ENCODE data around the gene ATRIP. TPM values are rescaled to one million over a fixed set of nuclear protein-coding genes. Genes with fewer than 3 reads are reported as not detected.

ATRIP gene
- total and polyA plus RNA-seq, 12 donors = 2.2 to 5.4 (median 3.8) TPM

DNA sequence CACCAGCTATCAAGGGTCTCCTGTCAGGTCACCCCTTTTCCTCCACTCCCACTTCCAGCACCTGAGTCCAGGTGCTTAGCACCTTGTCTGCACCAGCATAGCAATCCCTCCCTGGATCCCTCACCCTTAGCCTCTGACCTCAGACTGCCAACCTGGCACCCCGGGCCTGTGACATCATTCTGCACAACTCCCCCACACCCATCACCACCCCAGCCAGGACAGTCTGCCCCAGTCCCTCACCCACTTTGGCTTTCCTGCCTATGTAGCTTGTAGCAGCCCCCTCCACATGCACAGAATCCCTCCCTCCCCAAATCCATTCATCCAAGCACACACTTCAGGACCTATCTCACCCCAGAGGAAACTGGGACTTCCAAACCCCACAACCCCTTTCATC, 15.8 kb upstream of the ATRIP start:
- Histone ChIP-seq H3K4me1 (peaks cover 21 to 45% (median 40%) of the 10 kb centered on the region in 9 donors), H3K9me3 (no peaks in the 10 kb centered on the region), H3K27me3 (peaks cover 0 to 10% (median 0%) of the 10 kb centered on the region in 7 donors), H3K36me3 (peaks cover 0 to 32% (median 10%) of the 10 kb centered on the region in 9 donors), H3K27ac (no peak overlapping the region), H3K4me3 (no peak overlapping the region)
- DNase-seq (no peak), ATAC-seq (no peak)
- 83 to 100% methylated on average over 1 of the region's 1 CpG for WGBS, 2 donors
- intact Hi-C loops (cut with DNase I) = loop anchor here in 2 of 10 donors (5.0 to 10.0 kb wide), 2 partner anchors 158 to 236 kb away; no protein-coding TSS in a partner anchor
- TF ChIP-seq, protein P1, sequence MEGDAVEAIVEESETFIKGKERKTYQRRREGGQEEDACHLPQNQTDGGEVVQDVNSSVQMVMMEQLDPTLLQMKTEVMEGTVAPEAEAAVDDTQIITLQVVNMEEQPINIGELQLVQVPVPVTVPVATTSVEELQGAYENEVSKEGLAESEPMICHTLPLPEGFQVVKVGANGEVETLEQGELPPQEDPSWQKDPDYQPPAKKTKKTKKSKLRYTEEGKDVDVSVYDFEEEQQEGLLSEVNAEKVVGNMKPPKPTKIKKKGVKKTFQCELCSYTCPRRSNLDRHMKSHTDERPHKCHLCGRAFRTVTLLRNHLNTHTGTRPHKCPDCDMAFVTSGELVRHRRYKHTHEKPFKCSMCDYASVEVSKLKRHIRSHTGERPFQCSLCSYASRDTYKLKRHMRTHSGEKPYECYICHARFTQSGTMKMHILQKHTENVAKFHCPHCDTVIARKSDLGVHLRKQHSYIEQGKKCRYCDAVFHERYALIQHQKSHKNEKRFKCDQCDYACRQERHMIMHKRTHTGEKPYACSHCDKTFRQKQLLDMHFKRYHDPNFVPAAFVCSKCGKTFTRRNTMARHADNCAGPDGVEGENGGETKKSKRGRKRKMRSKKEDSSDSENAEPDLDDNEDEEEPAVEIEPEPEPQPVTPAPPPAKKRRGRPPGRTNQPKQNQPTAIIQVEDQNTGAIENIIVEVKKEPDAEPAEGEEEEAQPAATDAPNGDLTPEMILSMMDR (IDR thresholded peaks at IDR 0.05) = no peak

GRCh38 chr3:48431224-48432029, 15.1 kb upstream of the ATRIP start:
- H3K27ac ChIP-seq = no peak overlapping the region

GRCh38 chr3:48432411-48433371, 13.8 kb upstream of the ATRIP start:
- peaks cover 12 to 33% (median 21%) of the 10 kb centered on the region in 9 donors for H3K4me1 ChIP-seq

More at GRCh38 chr3:48431224-48432029, 15.1 kb upstream of the ATRIP start:
- peaks cover 0 to 10% (median 0%) of the 10 kb centered on the region in 7 donors for H3K27me3 ChIP-seq
- H3K4me1 ChIP-seq = peaks cover 16 to 45% (median 33%) of the 10 kb centered on the region in 9 donors
- no peak overlapping the region for H3K4me3 ChIP-seq
- ATAC-seq (no peak), DNase-seq (no peak)
- H3K9me3 ChIP-seq = no peaks in the 10 kb centered on the region
- H3K36me3 ChIP-seq = peaks cover 0 to 32% (median 10%) of the 10 kb centered on the region in 9 donors
- intact Hi-C loops (cut with DNase I) = loop anchor here in 2 of 10 donors (5.0 to 10.0 kb wide), 2 partner anchors 159 to 237 kb away; no protein-coding TSS in a partner anchor
- WGBS, 2 donors = 84 to 88% methylated on average over 8 of the region's 8 CpGs
- TF ChIP-seq, protein P1 (IDR thresholded peaks at IDR 0.05) = no peak

More at GRCh38 chr3:48432411-48433371, 13.8 kb upstream of the ATRIP start:
- Histone ChIP-seq H3K27ac (no peak overlapping the region), H3K27me3 (peaks cover 0 to 10% (median 0%) of the 10 kb centered on the region in 7 donors), H3K36me3 (peaks cover 0 to 32% (median 10%) of the 10 kb centered on the region in 9 donors), H3K9me3 (no peaks in the 10 kb centered on the region), H3K4me3 (no peak overlapping the region)
- ATAC-seq (no peak), DNase-seq (no peak)
- intact Hi-C loops (cut with DNase I) = loop anchor here in 2 of 10 donors (5.0 to 10.0 kb wide), 2 partner anchors 160 to 238 kb away; no protein-coding TSS in a partner anchor
- 84% methylated on average over 16 of the region's 16 CpGs for WGBS, 2 donors
- TF ChIP-seq, protein P1 (IDR thresholded peaks at IDR 0.05) = no peak
